HepG2 (cell line): ENCODE measurements around the gene NME8. TPM values are rescaled to one million over a fixed set of nuclear protein-coding genes. Genes with fewer than 3 reads are reported as not detected.

Experiments used
- AGO2 ChIP-seq: fragments of 200-400 bp; formaldehyde crosslinking; optimal IDR thresholded peaks from 2 replicates; pipeline ENCODE3; 2017; ENCODE audit warnings: mild to moderate bottlenecking, low read depth, low read length, moderate library complexity
- EHMT2 ChIP-seq: fragments of 200-600 bp; sonication (generic); IDR thresholded peaks from 2 replicates; pipeline ENCODE4 v1.7.0; 2017; ENCODE audit warnings: antibody characterized with exemption, low read depth, low read length, borderline replicate concordance
- JUN ChIP-seq: sonication (generic); formaldehyde crosslinking; IDR thresholded peaks from 2 replicates; pipeline ENCODE4 v1.4.0; 2020; ENCODE audit warnings: mild to moderate bottlenecking, missing genetic modification reagents
- NAIF1 ChIP-seq: sonication (generic); formaldehyde crosslinking; IDR thresholded peaks from 2 replicates; pipeline ENCODE4 v1.5.0; 2020; ENCODE audit warnings: mild to moderate bottlenecking, missing genetic modification reagents, borderline replicate concordance
- NFIC ChIP-seq: IDR thresholded peaks from 2 replicates; pipeline ENCODE4 v1.6.1; 2012; ENCODE audit warnings: mild to moderate bottlenecking, low read length, inconsistent platforms
- NONO ChIP-seq, 2 experiments: fragments of 450-650 bp in 1 of 2; sonication (generic) in 1 of 2; formaldehyde crosslinking in 1 of 2; IDR thresholded peaks in 1 of 2; conservative IDR thresholded peaks in 1 of 2; 2 replicates each; pipeline versions ENCODE4 v1.6.1 to v1.8.0; 2017 to 2022; ENCODE audit warnings: mild to moderate bottlenecking in 1 of 2, missing genetic modification reagents in 1 of 2, moderate library complexity in 1 of 2
- PBX2 ChIP-seq: IDR thresholded peaks from 2 replicates; pipeline ENCODE4 v1.6.1; 2016; ENCODE audit warnings: control low read depth
- RARG ChIP-seq: sonication (generic); formaldehyde crosslinking; IDR thresholded peaks from 2 replicates; pipeline ENCODE4 v1.4.0; 2020; ENCODE audit warnings: low read depth, mild to moderate bottlenecking, missing genetic modification reagents
- THAP9 ChIP-seq: sonication (generic); formaldehyde crosslinking; IDR thresholded peaks from 2 replicates; pipeline ENCODE4; 2020; ENCODE audit warnings: missing genetic modification reagents, mild to moderate bottlenecking, borderline replicate concordance
- ZBTB49 ChIP-seq: sonication (generic); formaldehyde crosslinking; IDR thresholded peaks from 2 replicates; pipeline ENCODE4 v1.4.0; 2020; ENCODE audit warnings: missing genetic modification reagents, borderline replicate concordance
- ZFP36L2 ChIP-seq: sonication (generic); formaldehyde crosslinking; IDR thresholded peaks from 2 replicates; pipeline ENCODE4 v1.4.0; 2020; ENCODE audit warnings: missing genetic modification reagents
- ZMYM3 ChIP-seq: sonication (generic); formaldehyde crosslinking; IDR thresholded peaks from 2 replicates; pipeline ENCODE4 v1.5.1; 2020; ENCODE audit warnings: mild to moderate bottlenecking, missing genetic modification reagents
- ZNF12 ChIP-seq: sonication (generic); formaldehyde crosslinking; IDR thresholded peaks from 2 replicates; pipeline ENCODE4 v1.5.0; 2020; ENCODE audit warnings: missing genetic modification reagents
- ZNF276 ChIP-seq: sonication (generic); formaldehyde crosslinking; IDR thresholded peaks from 2 replicates; pipeline ENCODE4 v1.4.0; 2020; ENCODE audit warnings: mild to moderate bottlenecking, low read depth, missing genetic modification reagents
- ZNF354B ChIP-seq: sonication (generic); formaldehyde crosslinking; IDR thresholded peaks from 2 replicates; pipeline ENCODE4 v1.8.0; 2022; ENCODE audit warnings: mild to moderate bottlenecking, missing genetic modification reagents
- ZNF512 ChIP-seq: sonication (generic); formaldehyde crosslinking; IDR thresholded peaks from 2 replicates; pipeline ENCODE4 v1.4.0; 2020; ENCODE audit warnings: mild to moderate bottlenecking, missing genetic modification reagents
- ZNF567 ChIP-seq: sonication (generic); formaldehyde crosslinking; IDR thresholded peaks from 2 replicates; pipeline ENCODE4 v1.8.1; 2023; ENCODE audit warnings: mild to moderate bottlenecking, missing genetic modification reagents, borderline replicate concordance
- ZNF792 ChIP-seq: IDR thresholded peaks from 2 replicates; pipeline ENCODE4 v1.6.1; 2016
- ZSCAN29 ChIP-seq: sonication (generic); formaldehyde crosslinking; conservative IDR thresholded peaks from 2 replicates; pipeline ENCODE4 v1.4.0; 2020; ENCODE audit warnings: mild to moderate bottlenecking, missing genetic modification reagents
- polyA plus RNA-seq, 8 experiments: library from polyadenylated mRNA; depleted of rRNA in 3 of 8; stranded (reverse) in 7 of 8; unstranded in 1 of 8; fragments of >200 nt; fragmentation: Illumina TruSeq in 4 of 8; extraction: Trizol in 4 of 8; gene quantifications; 2 replicates each; pipeline versions ENCODE4 v1.2.1 to v1.2.3, GENCODE V29; 2011 to 2016; ENCODE audit warnings: low read depth in 4 of 8, missing spikeins in 1 of 8, mixed read lengths in 1 of 8; ENCODE audit not compliant: insufficient read depth in 1 of 8
- total RNA-seq, 5 experiments: library from RNA; depleted of rRNA; stranded (reverse); fragments of >200 nt; fragmentation: Illumina TruSeq; extraction: Trizol; gene quantifications; 2 replicates each; pipeline ENCODE4 v1.2.3, GENCODE V29; 2016; ENCODE audit warnings: low read depth in 1 of 5

NME8 gene
- total and polyA plus RNA-seq, 2 of the 13 experiments (the other 11 are each of a cell fraction or from before 2014, with no cell fraction given) = not detected

- TF ChIP-seq JUN (CRISPR knock-in tag) (peak; percentile 95), ZNF512 (CRISPR knock-in tag) (peak; percentile 84; the same call in 1 of the 2 replicates), EHMT2 (peak; percentile 59; the same call in 1 of the 2 replicates), ZNF12 (CRISPR knock-in tag) (peak; percentile 79), ZNF567 (CRISPR knock-in tag) (peak; percentile 90), NAIF1 (CRISPR knock-in tag) (no peak), NONO (IDR thresholded peaks at IDR 0.05) (no peak), NONO (CRISPR knock-in tag; conservative IDR thresholded peaks at IDR 0.05) (peak; percentile 95), ZFP36L2 (no peak), ZNF792 (CRISPR knock-in tag) (peak; percentile 79; the same call in 1 of the 2 replicates), ZSCAN29 (CRISPR knock-in tag) (peak; percentile 80), ZBTB49 (CRISPR knock-in tag) (no peak), THAP9 (CRISPR knock-in tag) (peak; percentile 80; the same call in 1 of the 2 replicates), NFIC (peak; percentile 95), AGO2 (peak; percentile 31), ZNF354B (CRISPR knock-in tag) (0 out of 2 replicates have a peak, but pooled peaks have one; percentile 23), ZNF276 (peak; percentile 78; the same call in 1 of the 2 replicates), ZMYM3 (peak; percentile 89), RARG (CRISPR knock-in tag) (no peak), PBX2 (CRISPR knock-in tag) (peak; percentile 48)
Observed at GRCh38 chr7:37942934-37943610, 94.7 kb downstream of the NME8 start (continued).
